ENCODE data around the gene MUC6.

Gene MUC6

DNA sequence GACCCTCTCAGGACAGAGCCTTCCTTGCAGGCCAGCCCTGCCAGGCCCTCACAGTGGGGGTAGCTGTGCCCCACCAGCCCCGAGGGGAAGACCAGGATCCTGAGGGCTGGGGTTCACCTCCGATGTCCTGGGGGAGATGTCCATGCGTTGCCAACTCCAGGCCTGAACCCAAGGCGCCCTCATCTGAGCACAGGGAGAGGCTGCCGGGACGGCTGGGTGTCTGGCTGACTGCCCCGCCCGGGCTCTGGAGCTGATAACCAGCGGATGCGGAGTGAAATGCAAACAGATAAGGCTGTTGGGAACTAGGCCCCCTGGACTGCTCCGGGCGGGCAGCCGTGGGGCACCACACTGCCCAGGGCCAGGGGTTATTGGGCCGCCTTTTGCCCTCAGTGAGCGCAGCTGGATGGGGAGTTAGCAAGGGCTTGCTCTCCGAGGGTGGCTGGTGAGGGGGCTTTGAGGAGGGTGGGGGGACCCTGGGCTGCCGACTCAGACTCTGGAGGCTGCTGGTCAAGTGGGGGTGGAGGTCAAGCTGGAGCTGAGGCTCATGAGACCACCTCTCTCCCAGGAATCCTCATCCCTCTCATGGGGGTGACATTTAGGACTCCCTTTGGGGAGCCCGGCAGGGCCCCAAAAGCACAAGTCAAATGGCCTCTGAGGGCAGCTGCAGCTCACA, 5.6 kb upstream of the MUC6 start:
- H3K36me3 ChIP-seq (ENCODE audit: control insufficient read depth in 2 of 2, insufficient read depth in 2 of 2, low read length in 2 of 2) = no peaks in the 10 kb centered on the region
- no peak overlapping the region for H3K9ac ChIP-seq (ENCODE audit: low read depth in 1 of 2, low read length in 2 of 2)
- H3K27ac ChIP-seq (ENCODE audit: low read depth in 2 of 2, low read length in 2 of 2) = no peak overlapping the region
- H3K27me3 ChIP-seq (ENCODE audit: control insufficient read depth in 2 of 2, insufficient read depth in 2 of 2, low read length in 2 of 2) = peaks cover 9 to 13% of the 10 kb centered on the region in 2 donors
- H3K4me1 ChIP-seq (ENCODE audit: control insufficient read depth in 2 of 2, insufficient read depth in 2 of 2, low read length in 2 of 2) = peaks cover 0 to 2% of the 10 kb centered on the region in 2 donors
- H3K4me3 ChIP-seq (ENCODE audit: low read length in 2 of 2) = no peak overlapping the region
- no peaks in the 10 kb centered on the region for H3K9me3 ChIP-seq (ENCODE audit: control insufficient read depth in 2 of 2, low read length in 2 of 2)

DNA sequence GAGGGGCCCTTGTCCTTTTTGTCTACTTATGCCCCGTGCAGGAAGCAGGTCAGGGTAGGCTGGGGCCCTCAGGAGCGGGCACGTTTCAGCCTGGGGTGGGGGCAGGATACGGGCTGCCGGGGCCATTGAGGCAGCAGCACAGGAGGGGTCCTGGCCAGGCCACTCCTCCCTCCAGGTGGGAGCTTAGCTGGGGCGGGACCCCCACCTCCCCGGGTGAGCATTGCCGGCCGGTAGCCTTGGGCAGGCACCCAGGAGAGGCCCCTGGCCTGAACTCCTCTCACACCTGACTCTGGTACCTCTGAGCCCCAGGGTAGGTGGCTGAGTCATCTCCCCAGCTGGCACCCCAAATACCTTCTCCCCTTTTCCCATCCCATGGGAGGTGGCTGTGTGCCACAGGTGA, 5.0 kb upstream of the MUC6 start:
- no peak overlapping the region for H3K9ac ChIP-seq (ENCODE audit: low read depth in 1 of 2, low read length in 2 of 2)
- no peaks in the 10 kb centered on the region for H3K36me3 ChIP-seq (ENCODE audit: control insufficient read depth in 2 of 2, insufficient read depth in 2 of 2, low read length in 2 of 2)
- H3K4me3 ChIP-seq (ENCODE audit: low read length in 2 of 2) = no peak overlapping the region
- H3K27ac ChIP-seq (ENCODE audit: low read depth in 2 of 2, low read length in 2 of 2) = no peak overlapping the region
- H3K27me3 ChIP-seq (ENCODE audit: control insufficient read depth in 2 of 2, insufficient read depth in 2 of 2, low read length in 2 of 2) = peaks cover 5 to 9% of the 10 kb centered on the region in 2 donors
- no peaks in the 10 kb centered on the region for H3K9me3 ChIP-seq (ENCODE audit: control insufficient read depth in 2 of 2, low read length in 2 of 2)
- H3K4me1 ChIP-seq (ENCODE audit: control insufficient read depth in 2 of 2, insufficient read depth in 2 of 2, low read length in 2 of 2) = peaks cover 0 to 2% of the 10 kb centered on the region in 2 donors

DNA sequence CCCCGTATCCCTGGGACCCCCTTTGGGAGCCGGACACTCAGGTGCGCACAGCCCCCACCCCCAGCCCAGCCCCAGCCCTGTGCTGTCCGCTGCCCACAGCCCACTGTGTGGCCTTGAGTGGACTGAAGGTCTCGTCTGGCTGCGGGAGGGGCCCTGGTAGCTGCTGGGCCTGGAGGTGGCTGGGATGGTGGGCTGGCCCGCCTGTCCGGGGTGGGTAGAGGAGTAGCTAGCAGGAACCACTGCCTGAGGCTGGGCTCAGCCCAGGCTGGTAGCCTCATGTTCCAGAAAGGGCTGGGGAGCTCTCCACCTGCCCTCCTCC, 4.6 kb upstream of the MUC6 start:
- Histone ChIP-seq H3K9ac (ENCODE audit: low read depth in 1 of 2, low read length in 2 of 2) (no peak overlapping the region), H3K4me1 (ENCODE audit: control insufficient read depth in 2 of 2, insufficient read depth in 2 of 2, low read length in 2 of 2) (peaks cover 0 to 2% of the 10 kb centered on the region in 2 donors), H3K4me3 (ENCODE audit: low read length in 2 of 2) (no peak overlapping the region), H3K9me3 (ENCODE audit: control insufficient read depth in 2 of 2, low read length in 2 of 2) (no peaks in the 10 kb centered on the region), H3K27ac (ENCODE audit: low read depth in 2 of 2, low read length in 2 of 2) (no peak overlapping the region), H3K27me3 (ENCODE audit: control insufficient read depth in 2 of 2, insufficient read depth in 2 of 2, low read length in 2 of 2) (peaks cover 5 to 9% of the 10 kb centered on the region in 2 donors), H3K36me3 (ENCODE audit: control insufficient read depth in 2 of 2, insufficient read depth in 2 of 2, low read length in 2 of 2) (no peaks in the 10 kb centered on the region)

DNA sequence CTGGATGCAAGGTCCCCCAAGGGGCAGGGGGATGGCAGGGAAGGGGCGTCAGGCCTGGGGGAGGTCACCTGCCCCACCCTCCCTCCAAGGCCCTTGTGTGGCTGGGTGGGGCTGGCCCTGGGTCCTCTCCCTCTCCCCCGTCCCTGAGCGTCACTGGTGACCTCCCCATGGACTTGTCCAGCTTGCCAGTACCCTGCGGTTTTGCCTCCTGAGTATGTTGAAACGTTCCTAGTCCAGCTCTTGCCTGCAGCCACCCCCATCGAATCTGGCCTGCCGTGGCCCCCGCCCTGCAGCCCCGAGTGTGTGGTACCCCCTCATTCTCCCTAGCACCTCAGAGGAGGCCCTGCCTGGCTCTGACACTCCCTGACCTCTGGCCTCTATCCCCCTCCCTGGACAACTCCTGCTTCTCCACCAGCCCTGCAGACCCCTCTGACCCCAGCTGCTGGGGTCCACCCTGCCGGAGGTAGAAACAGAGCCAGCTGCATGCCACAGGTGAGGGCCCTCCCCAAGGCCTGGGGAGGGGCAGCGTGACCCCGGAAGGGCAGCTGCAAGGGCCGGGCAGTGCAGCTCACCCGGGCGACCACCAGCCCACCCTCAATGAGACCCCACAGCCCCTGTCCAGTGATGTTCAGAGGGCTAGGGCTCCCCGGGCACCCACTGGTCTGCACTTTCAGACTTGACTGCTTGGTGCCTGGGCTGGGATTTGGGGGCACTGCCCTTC, 4.1 kb upstream of the MUC6 start:
- Histone ChIP-seq H3K4me3 (ENCODE audit: low read length in 2 of 2) (no peak overlapping the region), H3K9ac (ENCODE audit: low read depth in 1 of 2, low read length in 2 of 2) (no peak overlapping the region), H3K9me3 (ENCODE audit: control insufficient read depth in 2 of 2, low read length in 2 of 2) (no peaks in the 10 kb centered on the region)

DNA sequence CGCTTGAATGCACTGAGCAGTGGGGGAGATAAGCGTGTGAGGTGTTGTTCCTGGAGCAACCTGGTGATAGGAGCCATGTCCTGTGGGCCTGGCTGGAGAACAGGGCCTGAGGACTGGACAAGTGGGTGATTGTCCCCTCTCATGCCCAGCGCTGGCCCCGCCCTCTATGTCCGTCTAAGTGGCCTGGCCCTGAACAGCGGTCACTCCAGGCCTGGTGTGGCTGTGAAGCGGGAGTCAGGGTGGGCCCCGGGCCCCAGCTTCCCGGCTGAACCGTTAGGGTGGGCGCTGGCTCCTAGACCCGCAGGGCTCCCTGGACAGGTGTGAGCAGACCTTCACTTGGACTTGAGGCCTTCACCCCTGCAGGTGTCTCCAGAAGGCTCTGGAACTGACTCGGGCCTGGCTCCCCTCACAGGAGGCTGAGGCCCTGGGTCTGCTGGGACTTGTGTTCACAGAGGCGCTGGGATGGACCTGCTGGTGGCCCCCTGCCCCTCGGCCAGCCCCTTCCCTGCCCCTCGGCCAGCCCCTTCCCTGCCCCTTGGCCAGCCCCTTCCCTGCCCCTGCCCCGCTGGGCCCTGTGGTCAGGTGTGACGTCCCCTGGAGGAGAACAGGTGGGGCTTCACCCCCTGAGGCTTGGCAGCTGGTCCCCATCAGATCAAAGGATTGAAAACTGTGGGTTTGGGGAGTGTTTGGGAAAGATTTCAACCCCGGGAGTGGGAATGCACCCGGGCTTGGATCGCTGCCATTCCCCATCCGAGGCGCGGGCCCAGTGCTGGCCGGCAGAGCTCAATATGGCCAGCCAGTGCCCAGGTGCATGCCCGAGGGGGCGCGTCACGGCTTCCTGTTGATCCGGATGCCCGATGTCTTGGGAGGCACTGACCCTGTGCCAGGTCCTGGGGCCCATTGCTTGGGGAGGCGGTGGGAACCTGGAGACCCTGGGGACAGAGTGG, 3.2 kb upstream of the MUC6 start:
- Histone ChIP-seq H3K4me3 (ENCODE audit: low read length in 2 of 2) (no peak overlapping the region), H3K4me1 (ENCODE audit: control insufficient read depth in 2 of 2, insufficient read depth in 2 of 2, low read length in 2 of 2) (peaks cover 0 to 2% of the 10 kb centered on the region in 2 donors), H3K9ac (ENCODE audit: low read depth in 1 of 2, low read length in 2 of 2) (no peak overlapping the region)

More for the DNA sequence above, 4.1 kb upstream of the MUC6 start:
- Histone ChIP-seq H3K4me1 (ENCODE audit: control insufficient read depth in 2 of 2, insufficient read depth in 2 of 2, low read length in 2 of 2) (peaks cover 0 to 2% of the 10 kb centered on the region in 2 donors), H3K36me3 (ENCODE audit: control insufficient read depth in 2 of 2, insufficient read depth in 2 of 2, low read length in 2 of 2) (no peaks in the 10 kb centered on the region), H3K27ac (ENCODE audit: low read depth in 2 of 2, low read length in 2 of 2) (no peak overlapping the region), H3K27me3 (ENCODE audit: control insufficient read depth in 2 of 2, insufficient read depth in 2 of 2, low read length in 2 of 2) (peaks cover 5 to 9% of the 10 kb centered on the region in 2 donors)

DNA sequence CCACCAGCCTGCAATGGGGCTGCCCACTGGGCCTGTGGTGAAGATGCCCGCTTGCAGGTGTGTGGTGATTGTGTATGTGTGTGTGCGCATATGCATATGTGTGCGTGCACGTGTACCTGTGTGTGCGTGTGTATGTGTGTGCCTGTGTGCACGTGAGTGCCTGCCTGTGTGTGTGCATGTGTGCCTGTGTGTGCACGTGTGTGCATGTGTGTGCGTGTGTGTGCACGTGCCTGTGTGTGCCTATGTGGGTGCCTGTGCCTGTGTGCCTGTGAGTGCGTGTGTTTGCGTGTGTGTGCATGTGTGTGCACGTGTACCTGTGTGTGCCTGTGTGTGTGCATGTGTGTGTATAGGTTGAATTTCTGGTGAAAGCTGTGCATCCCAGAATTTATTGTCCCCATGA, 2.4 kb upstream of the MUC6 start:
- no peak overlapping the region for H3K9ac ChIP-seq (ENCODE audit: low read depth in 1 of 2, low read length in 2 of 2)
- peaks cover 5 to 9% of the 10 kb centered on the region in 2 donors for H3K27me3 ChIP-seq (ENCODE audit: control insufficient read depth in 2 of 2, insufficient read depth in 2 of 2, low read length in 2 of 2)
- no peak overlapping the region for H3K4me3 ChIP-seq (ENCODE audit: low read length in 2 of 2)
- H3K36me3 ChIP-seq (ENCODE audit: control insufficient read depth in 2 of 2, insufficient read depth in 2 of 2, low read length in 2 of 2) = no peaks in the 10 kb centered on the region
- no peaks in the 10 kb centered on the region for H3K9me3 ChIP-seq (ENCODE audit: control insufficient read depth in 2 of 2, low read length in 2 of 2)
- no peak overlapping the region for H3K27ac ChIP-seq (ENCODE audit: low read depth in 2 of 2, low read length in 2 of 2)
- peaks cover 0 to 2% of the 10 kb centered on the region in 2 donors for H3K4me1 ChIP-seq (ENCODE audit: control insufficient read depth in 2 of 2, insufficient read depth in 2 of 2, low read length in 2 of 2)

More for the DNA sequence above, 3.2 kb upstream of the MUC6 start:
- Histone ChIP-seq H3K27ac (ENCODE audit: low read depth in 2 of 2, low read length in 2 of 2) (no peak overlapping the region), H3K36me3 (ENCODE audit: control insufficient read depth in 2 of 2, insufficient read depth in 2 of 2, low read length in 2 of 2) (no peaks in the 10 kb centered on the region), H3K9me3 (ENCODE audit: control insufficient read depth in 2 of 2, low read length in 2 of 2) (no peaks in the 10 kb centered on the region), H3K27me3 (ENCODE audit: control insufficient read depth in 2 of 2, insufficient read depth in 2 of 2, low read length in 2 of 2) (peaks cover 5 to 9% of the 10 kb centered on the region in 2 donors)

DNA sequence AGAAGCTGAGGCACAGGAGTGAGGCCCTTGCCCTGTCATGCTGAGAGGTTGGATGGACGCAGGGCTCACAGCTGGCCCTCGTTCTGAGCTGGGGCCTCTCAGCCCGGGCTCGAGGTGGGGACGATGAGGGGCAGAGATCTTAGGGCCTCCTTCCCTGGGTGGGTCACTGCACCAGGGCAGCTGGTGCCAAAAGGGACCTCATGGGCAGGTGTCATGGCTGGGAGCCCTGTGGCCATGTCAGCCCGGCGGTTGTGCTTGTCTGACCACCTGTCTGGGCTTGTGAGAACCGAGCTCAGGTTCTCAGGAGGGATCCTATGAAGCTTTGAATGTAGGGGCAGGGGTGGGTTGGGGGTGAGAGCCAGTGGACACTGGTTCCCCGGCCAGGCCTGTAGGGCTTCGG, 1.8 kb upstream of the MUC6 start:
- Histone ChIP-seq H3K27me3 (ENCODE audit: control insufficient read depth in 2 of 2, insufficient read depth in 2 of 2, low read length in 2 of 2) (peaks cover 5% of the 10 kb centered on the region in 2 donors), H3K9ac (ENCODE audit: low read depth in 1 of 2, low read length in 2 of 2) (no peak overlapping the region)

DNA sequence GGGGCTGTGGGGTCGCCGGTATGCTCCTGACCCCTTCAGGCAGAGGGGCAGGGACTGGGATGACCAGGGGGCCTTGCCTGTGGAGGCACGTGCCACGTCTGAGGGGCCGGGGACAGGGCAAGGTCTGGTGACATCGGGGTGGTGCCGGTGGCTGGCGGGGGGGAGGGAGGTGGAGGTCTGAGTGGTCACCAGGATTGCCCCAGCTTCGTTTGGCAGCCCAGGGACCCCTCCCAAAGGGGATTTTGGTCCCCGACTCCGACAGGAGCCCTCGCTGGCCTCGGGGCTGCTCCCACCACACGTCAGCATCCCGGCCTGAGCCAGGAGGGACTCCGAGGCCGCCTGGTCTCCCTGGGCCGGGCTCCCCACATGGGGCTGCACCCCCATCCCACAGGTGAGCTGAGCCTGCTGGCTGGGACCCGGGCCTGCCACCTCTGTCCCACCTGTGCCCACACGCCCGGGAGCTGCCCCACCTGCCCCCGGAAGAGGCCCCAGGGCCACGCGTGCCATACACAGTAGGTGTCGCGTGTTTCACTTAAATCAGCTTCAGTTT, 1.1 kb upstream of the MUC6 start:
- H3K27ac ChIP-seq (ENCODE audit: low read depth in 2 of 2, low read length in 2 of 2) = no peak overlapping the region
- peaks cover under 1 to 5% of the 10 kb centered on the region in 2 donors for H3K27me3 ChIP-seq (ENCODE audit: control insufficient read depth in 2 of 2, insufficient read depth in 2 of 2, low read length in 2 of 2)
- no peak overlapping the region for H3K9ac ChIP-seq (ENCODE audit: low read depth in 1 of 2, low read length in 2 of 2)
- H3K4me3 ChIP-seq (ENCODE audit: low read length in 2 of 2) = no peak overlapping the region
- no peaks in the 10 kb centered on the region for H3K9me3 ChIP-seq (ENCODE audit: control insufficient read depth in 2 of 2, low read length in 2 of 2)
- H3K4me1 ChIP-seq (ENCODE audit: control insufficient read depth in 2 of 2, insufficient read depth in 2 of 2, low read length in 2 of 2) = peaks cover 0 to 2% of the 10 kb centered on the region in 2 donors
- no peaks in the 10 kb centered on the region for H3K36me3 ChIP-seq (ENCODE audit: control insufficient read depth in 2 of 2, insufficient read depth in 2 of 2, low read length in 2 of 2)

More for the DNA sequence above, 1.8 kb upstream of the MUC6 start:
- Histone ChIP-seq H3K4me1 (ENCODE audit: control insufficient read depth in 2 of 2, insufficient read depth in 2 of 2, low read length in 2 of 2) (peaks cover 0 to 2% of the 10 kb centered on the region in 2 donors), H3K27ac (ENCODE audit: low read depth in 2 of 2, low read length in 2 of 2) (no peak overlapping the region), H3K4me3 (ENCODE audit: low read length in 2 of 2) (no peak overlapping the region), H3K36me3 (ENCODE audit: control insufficient read depth in 2 of 2, insufficient read depth in 2 of 2, low read length in 2 of 2) (no peaks in the 10 kb centered on the region), H3K9me3 (ENCODE audit: control insufficient read depth in 2 of 2, low read length in 2 of 2) (no peaks in the 10 kb centered on the region)

DNA sequence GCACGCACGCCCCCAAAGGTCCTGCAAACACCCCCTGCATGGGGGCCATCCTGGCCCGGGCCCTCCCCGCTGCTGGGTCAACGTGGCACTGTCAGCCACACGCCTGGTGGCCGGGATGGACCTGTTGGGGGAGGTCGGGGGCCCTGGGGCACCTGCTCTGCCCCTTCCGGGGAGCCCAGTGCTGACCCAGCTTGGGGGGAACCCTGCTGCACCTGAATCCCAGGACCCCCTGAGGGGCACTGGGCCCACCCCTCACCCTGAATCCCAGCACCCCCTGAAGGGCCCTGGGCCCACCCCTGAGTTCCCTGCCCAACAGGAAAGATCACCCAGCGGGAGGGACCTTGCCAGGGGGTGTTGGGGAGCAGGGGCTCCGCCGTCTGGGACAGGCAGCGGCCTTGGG, 413 bp upstream of the MUC6 start:
- Histone ChIP-seq H3K9me3 (ENCODE audit: control insufficient read depth in 2 of 2, low read length in 2 of 2) (no peaks in the 10 kb centered on the region), H3K4me1 (ENCODE audit: control insufficient read depth in 2 of 2, insufficient read depth in 2 of 2, low read length in 2 of 2) (peaks cover 0 to 2% of the 10 kb centered on the region in 2 donors), H3K9ac (ENCODE audit: low read depth in 1 of 2, low read length in 2 of 2) (no peak overlapping the region), H3K4me3 (ENCODE audit: low read length in 2 of 2) (no peak overlapping the region), H3K27me3 (ENCODE audit: control insufficient read depth in 2 of 2, insufficient read depth in 2 of 2, low read length in 2 of 2) (peaks cover 0 to 5% of the 10 kb centered on the region in 2 donors), H3K27ac (ENCODE audit: low read depth in 2 of 2, low read length in 2 of 2) (no peak overlapping the region), H3K36me3 (ENCODE audit: control insufficient read depth in 2 of 2, insufficient read depth in 2 of 2, low read length in 2 of 2) (no peaks in the 10 kb centered on the region)

All from mucosa of rectum (tissue), 2 donors.